ENCODE data around the gene CEP57L1. TPM values are rescaled to one million over a fixed set of nuclear protein-coding genes. Genes with fewer than 3 reads are reported as not detected.

Gene CEP57L1
- total RNA-seq, 6 donors from 2014 or later: 6.8 to 34.6 (median 12.8) TPM

DNA sequence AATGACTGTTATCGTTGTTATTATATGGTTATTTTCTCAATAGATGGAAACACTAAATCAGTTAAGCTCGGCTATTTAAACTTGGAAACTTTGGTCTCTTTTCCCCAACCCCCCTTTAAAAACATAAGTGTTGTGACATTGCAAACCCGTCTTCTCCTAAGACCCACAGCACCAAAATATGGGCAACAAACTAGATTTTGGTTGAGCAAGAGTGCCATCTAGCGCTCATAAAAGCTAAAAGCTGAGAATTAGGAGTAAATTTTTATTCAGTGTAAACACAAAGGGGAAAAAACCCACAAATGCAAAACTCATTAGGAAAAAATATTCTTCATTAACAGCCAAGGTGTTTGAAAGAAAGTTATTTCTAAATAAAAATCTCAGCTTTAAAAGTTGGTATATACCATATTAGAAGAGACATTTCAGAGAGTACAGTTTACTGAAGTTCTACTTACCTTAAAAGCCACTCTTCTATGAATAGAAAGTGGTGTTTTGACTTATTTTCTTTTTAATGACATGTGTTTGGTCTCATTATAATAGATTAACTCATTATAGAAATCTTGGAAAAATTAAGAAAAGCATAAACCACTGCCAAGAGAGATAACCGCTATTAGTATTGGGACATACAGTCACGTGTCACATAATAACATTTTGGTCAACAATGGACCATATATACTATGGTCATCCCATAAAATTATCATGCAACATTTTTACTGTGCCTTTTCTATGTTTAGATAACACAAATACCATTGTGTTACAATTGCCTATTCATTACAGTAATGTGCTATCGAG lies 21.8 kb upstream of the CEP57L1 start:
- Histone ChIP-seq H3K36me3 (no peaks in the 10 kb centered on the region), H3K4me3 (no peak overlapping the region), H3K4me1 (peaks cover 7 to 16% (median 14%) of the 10 kb centered on the region in 4 donors), H3K27me3 (no peaks in the 10 kb centered on the region), H3K27ac (no peak overlapping the region), H3K9me3 (no peaks in the 10 kb centered on the region)
- no peak for DNase-seq
- 44 to 47% methylated on average over 7 of the region's 7 CpGs for WGBS, 2 donors
- peak; percentile 30 to 84 for ATAC-seq (ENCODE audit: low FRiP score in 2 of 2)
- no peak for TF ChIP-seq POLR2AphosphoS5 (IDR thresholded peaks at IDR 0.05)
- TF ChIP-seq, protein P1, sequence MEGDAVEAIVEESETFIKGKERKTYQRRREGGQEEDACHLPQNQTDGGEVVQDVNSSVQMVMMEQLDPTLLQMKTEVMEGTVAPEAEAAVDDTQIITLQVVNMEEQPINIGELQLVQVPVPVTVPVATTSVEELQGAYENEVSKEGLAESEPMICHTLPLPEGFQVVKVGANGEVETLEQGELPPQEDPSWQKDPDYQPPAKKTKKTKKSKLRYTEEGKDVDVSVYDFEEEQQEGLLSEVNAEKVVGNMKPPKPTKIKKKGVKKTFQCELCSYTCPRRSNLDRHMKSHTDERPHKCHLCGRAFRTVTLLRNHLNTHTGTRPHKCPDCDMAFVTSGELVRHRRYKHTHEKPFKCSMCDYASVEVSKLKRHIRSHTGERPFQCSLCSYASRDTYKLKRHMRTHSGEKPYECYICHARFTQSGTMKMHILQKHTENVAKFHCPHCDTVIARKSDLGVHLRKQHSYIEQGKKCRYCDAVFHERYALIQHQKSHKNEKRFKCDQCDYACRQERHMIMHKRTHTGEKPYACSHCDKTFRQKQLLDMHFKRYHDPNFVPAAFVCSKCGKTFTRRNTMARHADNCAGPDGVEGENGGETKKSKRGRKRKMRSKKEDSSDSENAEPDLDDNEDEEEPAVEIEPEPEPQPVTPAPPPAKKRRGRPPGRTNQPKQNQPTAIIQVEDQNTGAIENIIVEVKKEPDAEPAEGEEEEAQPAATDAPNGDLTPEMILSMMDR (IDR thresholded peaks at IDR 0.05): peak; percentile 38 to 73 (median 60)
- TF ChIP-seq EP300 (IDR thresholded peaks at IDR 0.05): no peak
- no peak for TF ChIP-seq POLR2A (IDR thresholded peaks at IDR 0.05)

DNA sequence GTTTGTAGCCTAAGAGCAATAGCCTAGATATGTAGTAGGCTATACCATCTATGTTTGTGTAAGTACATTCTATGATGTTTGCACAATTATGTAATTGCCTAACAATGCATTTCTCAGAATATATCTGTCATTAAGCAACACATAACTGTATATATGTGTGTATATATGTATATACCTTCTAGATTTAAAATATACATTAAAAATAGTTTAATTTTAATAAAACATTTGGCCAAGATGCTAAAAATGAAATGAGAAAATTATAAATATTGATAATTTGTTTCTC lies 21.2 kb upstream of the CEP57L1 start:
- Histone ChIP-seq H3K27ac (no peak overlapping the region), H3K4me3 (no peak overlapping the region), H3K27me3 (no peaks in the 10 kb centered on the region), H3K4me1 (peaks cover 7 to 16% (median 14%) of the 10 kb centered on the region in 4 donors), H3K36me3 (no peaks in the 10 kb centered on the region), H3K9me3 (no peaks in the 10 kb centered on the region)
- no peak for DNase-seq
- ATAC-seq (ENCODE audit: low FRiP score in 2 of 2): no peak
- TF ChIP-seq POLR2AphosphoS5 (IDR thresholded peaks at IDR 0.05) (no peak), POLR2A (IDR thresholded peaks at IDR 0.05) (no peak)
- TF ChIP-seq, protein P1 (IDR thresholded peaks at IDR 0.05): no peak

DNA sequence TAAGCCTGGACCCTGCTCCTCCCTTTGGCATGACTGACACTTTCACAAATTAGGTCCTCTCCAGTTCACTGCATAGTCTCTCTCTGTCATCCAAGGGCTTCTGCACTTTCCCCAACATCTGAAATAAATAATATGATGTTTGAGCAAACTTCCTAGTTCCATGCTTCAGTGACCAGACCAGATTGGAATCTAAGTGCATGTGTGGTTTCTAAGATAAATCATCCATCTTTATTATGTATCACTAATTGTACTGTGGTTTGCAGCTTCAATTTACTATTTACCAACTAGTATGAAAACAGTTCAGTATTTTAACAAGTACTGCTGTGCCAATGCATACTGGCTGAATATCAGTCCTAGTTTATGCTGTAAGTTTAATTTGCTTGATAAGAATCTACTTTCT lies 19.4 kb upstream of the CEP57L1 start:
- ATAC-seq (ENCODE audit: low FRiP score in 2 of 2): no peak
- Histone ChIP-seq H3K27ac (no peak overlapping the region), H3K4me3 (no peak overlapping the region), H3K27me3 (no peaks in the 10 kb centered on the region), H3K9me3 (no peaks in the 10 kb centered on the region), H3K36me3 (no peaks in the 10 kb centered on the region), H3K4me1 (peaks cover 11 to 16% (median 14%) of the 10 kb centered on the region in 4 donors)
- TF ChIP-seq, protein P1 (IDR thresholded peaks at IDR 0.05): no peak
- TF ChIP-seq EP300 (IDR thresholded peaks at IDR 0.05): no peak
- no peak for TF ChIP-seq POLR2A (IDR thresholded peaks at IDR 0.05)
- TF ChIP-seq POLR2AphosphoS5 (IDR thresholded peaks at IDR 0.05): no peak
- DNase-seq: no peak

DNA sequence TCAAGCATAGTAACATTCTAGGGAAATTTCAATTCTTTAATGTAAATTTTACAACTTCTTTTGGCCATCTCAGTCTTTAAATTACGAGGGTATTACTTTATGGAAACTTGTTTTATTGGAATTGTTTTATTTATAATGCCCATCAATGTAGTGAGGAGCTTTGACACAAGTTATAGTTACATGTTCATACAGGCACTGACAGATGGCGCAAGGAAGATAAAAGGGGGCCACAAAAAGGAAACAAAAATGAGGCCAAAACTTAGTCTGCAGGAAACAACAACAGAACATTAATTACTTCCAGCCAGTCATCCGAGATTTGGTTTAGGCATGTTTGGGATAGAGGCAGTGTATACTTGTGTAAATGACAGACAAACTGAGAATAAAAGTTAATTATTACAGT lies 18.9 kb upstream of the CEP57L1 start:
- Histone ChIP-seq H3K9me3 (no peaks in the 10 kb centered on the region), H3K4me1 (peaks cover 11 to 16% (median 12%) of the 10 kb centered on the region in 4 donors), H3K36me3 (no peaks in the 10 kb centered on the region), H3K27me3 (no peaks in the 10 kb centered on the region), H3K4me3 (no peak overlapping the region), H3K27ac (no peak overlapping the region)
- 40 to 46% methylated on average over 3 of the region's 3 CpGs for WGBS, 2 donors
- DNase-seq (no peak), ATAC-seq (ENCODE audit: low FRiP score in 2 of 2) (no peak)
- TF ChIP-seq, protein P1 (IDR thresholded peaks at IDR 0.05): no peak
- no peak for TF ChIP-seq POLR2A (IDR thresholded peaks at IDR 0.05)
- no peak for TF ChIP-seq EP300 (IDR thresholded peaks at IDR 0.05)
- TF ChIP-seq POLR2AphosphoS5 (IDR thresholded peaks at IDR 0.05): no peak

DNA sequence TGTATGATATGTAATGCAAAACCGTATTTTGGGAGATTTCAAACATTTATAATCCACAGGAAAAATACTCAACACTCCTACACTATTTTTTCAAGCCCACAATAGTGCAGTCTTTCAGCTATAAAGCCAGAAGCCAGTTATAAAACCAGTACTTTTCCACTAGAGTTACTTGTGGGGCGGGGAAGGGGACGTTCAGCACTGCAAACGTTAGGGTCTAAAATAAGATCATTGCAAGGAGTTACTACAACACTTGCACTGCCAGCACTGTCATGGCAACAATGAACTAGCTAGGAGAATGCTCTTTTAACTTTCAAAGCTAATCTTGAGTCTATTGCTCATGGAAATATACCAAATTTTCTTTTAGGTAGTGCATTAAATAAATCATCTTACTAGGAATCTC lies 15.3 kb upstream of the CEP57L1 start:
- TF ChIP-seq EP300 (IDR thresholded peaks at IDR 0.05) (no peak), POLR2A (IDR thresholded peaks at IDR 0.05) (no peak), POLR2AphosphoS5 (IDR thresholded peaks at IDR 0.05) (no peak)
- TF ChIP-seq, protein P1 (IDR thresholded peaks at IDR 0.05): no peak
- H3K27ac ChIP-seq: no peak overlapping the region
- H3K4me3 ChIP-seq: no peak overlapping the region
- peaks cover 0 to 7% (median 4%) of the 10 kb centered on the region in 4 donors for H3K4me1 ChIP-seq
- no peaks in the 10 kb centered on the region for H3K9me3 ChIP-seq
- no peak for DNase-seq
- WGBS, 2 donors: 43 to 46% methylated on average over 4 of the region's 4 CpGs
- ATAC-seq (ENCODE audit: low FRiP score in 2 of 2): peak in 1 of 2 donors; percentile 69
- no peaks in the 10 kb centered on the region for H3K27me3 ChIP-seq
- no peaks in the 10 kb centered on the region for H3K36me3 ChIP-seq

Data from upper lobe of left lung (tissue), 6 donors.